ENCODE data around the gene PNO1. TPM values are rescaled to one million over a fixed set of nuclear protein-coding genes. Genes with fewer than 3 reads are reported as not detected.

The PNO1 gene
- total RNA-seq, 1 donor from 2014 or later: 20.6 TPM

DNA sequence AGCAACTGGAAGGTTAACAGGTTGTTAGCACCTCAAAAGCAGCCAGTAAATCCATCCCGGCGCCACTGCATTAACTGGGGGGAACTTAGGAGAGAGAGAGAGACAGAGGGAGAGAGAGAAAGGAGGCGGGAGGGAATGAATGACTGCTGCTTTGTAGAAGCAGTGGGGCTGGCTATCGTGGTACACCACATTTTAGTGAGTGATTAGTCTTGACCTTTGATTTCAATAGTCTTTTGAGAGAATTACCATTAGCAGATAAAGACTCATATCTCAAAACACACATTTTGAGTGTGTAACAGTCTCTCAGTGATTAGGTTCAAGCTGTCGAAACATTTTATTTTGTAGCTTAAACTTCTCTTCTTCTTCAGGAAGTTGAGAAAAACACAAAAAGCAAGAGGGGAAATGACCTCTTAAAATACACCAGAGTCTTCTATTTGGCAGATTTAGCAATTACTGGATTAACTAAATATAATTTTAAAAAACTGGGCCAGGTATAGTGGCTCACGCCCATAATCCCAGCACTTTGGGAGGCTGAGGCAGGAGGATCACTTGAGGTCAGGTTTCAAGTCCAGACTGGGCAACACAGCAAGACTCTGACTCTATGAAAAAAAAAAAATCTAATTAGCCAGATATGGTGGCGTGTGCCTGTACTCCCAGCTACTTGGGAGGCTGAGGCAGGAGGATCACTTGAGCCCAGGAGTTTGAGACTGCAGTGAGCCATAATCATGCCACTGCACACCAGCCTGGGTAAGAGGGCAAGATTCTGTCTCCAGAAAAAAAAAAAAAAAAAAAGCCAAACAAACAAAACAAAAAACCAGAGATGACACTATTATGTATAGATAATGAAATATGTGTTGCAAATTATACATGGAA, 22.0 kb upstream of the PNO1 start:
- H3K4me1 Mint-ChIP-seq: no peaks in the 10 kb centered on the region
- no peak overlapping the region for H3K27ac Mint-ChIP-seq
- H3K4me3 Mint-ChIP-seq: no peak overlapping the region
- Histone ChIP-seq H3K4me1 (no peaks in the 10 kb centered on the region), H3K27me3 (no peaks in the 10 kb centered on the region), H4K20me1 (ENCODE audit: low read depth) (no peaks in the 10 kb centered on the region), H3K27ac (no peak overlapping the region), H3K4me2 (no peak overlapping the region), H3K36me3 (peaks cover 21% of the 10 kb centered on the region), H3K9me3 (ENCODE audit: low read depth) (no peaks in the 10 kb centered on the region), H3K9ac (no peak overlapping the region), H3K4me3 (no peak overlapping the region), H2AFZ (replicated peaks) (no peak overlapping the region), H3F3A (ENCODE audit: low read depth) (no peaks in the 10 kb centered on the region), H3K79me2 (ENCODE audit: low read depth) (no peaks in the 10 kb centered on the region)
- no peaks in the 10 kb centered on the region for H3K9me3 Mint-ChIP-seq
- DNase-seq (ENCODE audit: low spot score): no peak
- no peaks in the 10 kb centered on the region for H3K27me3 Mint-ChIP-seq (ENCODE audit: insufficient read depth, low read depth)
- peaks cover 7% of the 10 kb centered on the region for H3K36me3 Mint-ChIP-seq
- TF ChIP-seq EZH2phosphoT487 (IDR thresholded peaks at IDR 0.05) (no peak), EZH2 (IDR thresholded peaks at IDR 0.05) (no peak)
- TF ChIP-seq, protein P1, sequence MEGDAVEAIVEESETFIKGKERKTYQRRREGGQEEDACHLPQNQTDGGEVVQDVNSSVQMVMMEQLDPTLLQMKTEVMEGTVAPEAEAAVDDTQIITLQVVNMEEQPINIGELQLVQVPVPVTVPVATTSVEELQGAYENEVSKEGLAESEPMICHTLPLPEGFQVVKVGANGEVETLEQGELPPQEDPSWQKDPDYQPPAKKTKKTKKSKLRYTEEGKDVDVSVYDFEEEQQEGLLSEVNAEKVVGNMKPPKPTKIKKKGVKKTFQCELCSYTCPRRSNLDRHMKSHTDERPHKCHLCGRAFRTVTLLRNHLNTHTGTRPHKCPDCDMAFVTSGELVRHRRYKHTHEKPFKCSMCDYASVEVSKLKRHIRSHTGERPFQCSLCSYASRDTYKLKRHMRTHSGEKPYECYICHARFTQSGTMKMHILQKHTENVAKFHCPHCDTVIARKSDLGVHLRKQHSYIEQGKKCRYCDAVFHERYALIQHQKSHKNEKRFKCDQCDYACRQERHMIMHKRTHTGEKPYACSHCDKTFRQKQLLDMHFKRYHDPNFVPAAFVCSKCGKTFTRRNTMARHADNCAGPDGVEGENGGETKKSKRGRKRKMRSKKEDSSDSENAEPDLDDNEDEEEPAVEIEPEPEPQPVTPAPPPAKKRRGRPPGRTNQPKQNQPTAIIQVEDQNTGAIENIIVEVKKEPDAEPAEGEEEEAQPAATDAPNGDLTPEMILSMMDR (IDR thresholded peaks at IDR 0.05): no peak

DNA sequence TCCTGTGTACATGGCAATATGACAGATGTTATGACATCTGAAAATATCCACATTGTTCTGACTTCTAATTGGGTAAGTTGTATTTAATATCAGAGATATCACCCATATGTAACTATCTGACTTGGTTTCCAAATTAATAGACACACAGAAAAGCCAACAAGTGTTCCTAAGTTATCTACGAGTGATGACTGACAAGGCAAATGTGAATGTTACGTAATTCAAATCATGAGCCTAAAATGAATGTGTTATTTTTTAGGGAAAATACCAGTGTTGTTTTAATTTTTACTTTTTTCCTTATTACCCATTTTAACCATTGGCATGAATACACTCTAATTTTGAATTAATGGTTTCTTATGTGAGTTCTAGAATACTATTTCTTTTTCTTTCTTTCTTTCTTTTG, 15.8 kb upstream of the PNO1 start:
- Mint-ChIP-seq H3K27me3 (ENCODE audit: insufficient read depth, low read depth) (no peaks in the 10 kb centered on the region), H3K4me1 (no peaks in the 10 kb centered on the region), H3K27ac (no peak overlapping the region), H3K4me3 (no peak overlapping the region), H3K9me3 (no peaks in the 10 kb centered on the region), H3K36me3 (peaks cover 4% of the 10 kb centered on the region)
- Histone ChIP-seq H2AFZ (replicated peaks) (no peak overlapping the region), H3K9ac (no peak overlapping the region), H4K20me1 (ENCODE audit: low read depth) (no peaks in the 10 kb centered on the region), H3K79me2 (ENCODE audit: low read depth) (no peaks in the 10 kb centered on the region), H3K4me2 (no peak overlapping the region), H3K4me1 (no peaks in the 10 kb centered on the region), H3K9me3 (ENCODE audit: low read depth) (no peaks in the 10 kb centered on the region), H3K4me3 (no peak overlapping the region), H3K36me3 (peaks cover 7% of the 10 kb centered on the region), H3K27ac (no peak overlapping the region), H3F3A (ENCODE audit: low read depth) (no peaks in the 10 kb centered on the region), H3K27me3 (no peaks in the 10 kb centered on the region)
- TF ChIP-seq, protein P1 (IDR thresholded peaks at IDR 0.05): no peak
- no peak for TF ChIP-seq EZH2 (IDR thresholded peaks at IDR 0.05)
- TF ChIP-seq EZH2phosphoT487 (IDR thresholded peaks at IDR 0.05): no peak
- DNase-seq (ENCODE audit: low spot score): no peak

DNA sequence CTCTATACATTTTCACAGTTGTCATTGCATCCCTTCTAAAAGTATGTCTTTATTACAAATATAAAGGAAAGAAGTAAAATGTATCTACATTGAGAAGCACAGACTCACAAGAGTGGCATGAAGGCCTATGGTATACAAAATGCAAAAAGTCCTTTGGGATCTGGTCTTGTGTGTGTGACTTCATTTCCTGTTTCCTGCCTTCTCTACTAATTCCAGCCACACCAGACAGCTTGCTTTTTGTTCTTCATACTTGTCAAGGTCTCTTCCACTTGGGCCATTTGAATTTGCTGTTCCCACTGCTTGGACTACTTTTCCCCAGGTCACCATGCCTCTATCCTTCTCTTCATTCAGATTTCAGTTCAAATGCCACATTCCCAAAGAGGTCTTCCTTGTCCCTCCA, 6.7 kb upstream of the PNO1 start:
- no peak overlapping the region for H3K27ac Mint-ChIP-seq
- no peaks in the 10 kb centered on the region for H3K36me3 Mint-ChIP-seq
- H3K27me3 Mint-ChIP-seq (ENCODE audit: insufficient read depth, low read depth): no peaks in the 10 kb centered on the region
- no peaks in the 10 kb centered on the region for H3F3A ChIP-seq (ENCODE audit: low read depth)
- no peaks in the 10 kb centered on the region for H3K9me3 ChIP-seq (ENCODE audit: low read depth)
- H3K79me2 ChIP-seq (ENCODE audit: low read depth): peaks cover 22% of the 10 kb centered on the region
- H3K27ac ChIP-seq: no peak overlapping the region
- H3K4me3 Mint-ChIP-seq: no peak overlapping the region
- DNase-seq (ENCODE audit: low spot score): no peak
- H3K9ac ChIP-seq: no peak overlapping the region
- peaks cover 4% of the 10 kb centered on the region for H3K36me3 ChIP-seq
- TF ChIP-seq EZH2phosphoT487 (IDR thresholded peaks at IDR 0.05) (no peak), EZH2 (IDR thresholded peaks at IDR 0.05) (no peak)
- TF ChIP-seq, protein P1 (IDR thresholded peaks at IDR 0.05): no peak
- H3K4me2 ChIP-seq: no peak overlapping the region
- H2AFZ ChIP-seq (replicated peaks): no peak overlapping the region
- no peaks in the 10 kb centered on the region for H3K27me3 ChIP-seq
- H4K20me1 ChIP-seq (ENCODE audit: low read depth): no peaks in the 10 kb centered on the region
- H3K9me3 Mint-ChIP-seq: no peaks in the 10 kb centered on the region
- peaks cover 3% of the 10 kb centered on the region for H3K4me1 Mint-ChIP-seq
- peaks cover 2% of the 10 kb centered on the region for H3K4me1 ChIP-seq
- H3K4me3 ChIP-seq: no peak overlapping the region

Measured in neural progenitor cell (in vitro differentiated cells).